ENCODE data around the gene POLR2H. TPM values are rescaled to one million over a fixed set of nuclear protein-coding genes. Genes with fewer than 3 reads are reported as not detected.

The POLR2H gene
- polyA plus RNA-seq, 2 donors: 79.6 to 103 TPM

GRCh38 chr3:184322731-184323487 lies 38.6 kb upstream of the POLR2H start:
- Histone ChIP-seq H3K27me3 (ENCODE audit: control insufficient read depth in 1 of 2, insufficient read depth in 2 of 2, low read length in 2 of 2) (no peaks in the 10 kb centered on the region), H3K4me1 (ENCODE audit: control insufficient read depth in 2 of 2, insufficient read depth in 2 of 2, low read length in 1 of 2) (peaks cover 0 to 13% of the 10 kb centered on the region in 2 donors), H3K4me3 (ENCODE audit: low read depth in 1 of 2, low read length in 2 of 2) (no peak overlapping the region), H3K27ac (ENCODE audit: low read depth in 2 of 2, low read length in 1 of 2) (peak overlapping the region in 1 of 2 donors; percentile 27), H3K9me3 (ENCODE audit: control insufficient read depth in 2 of 2, insufficient read depth in 1 of 2, low read depth in 1 of 2, low read length in 1 of 2) (no peaks in the 10 kb centered on the region), H3K36me3 (ENCODE audit: control insufficient read depth in 2 of 2, insufficient read depth in 2 of 2, low read length in 1 of 2) (peaks cover 39 to 73% of the 10 kb centered on the region in 2 donors)
- WGBS, 2 donors: 85 to 88% methylated on average over 20 of the region's 20 CpGs

DNA sequence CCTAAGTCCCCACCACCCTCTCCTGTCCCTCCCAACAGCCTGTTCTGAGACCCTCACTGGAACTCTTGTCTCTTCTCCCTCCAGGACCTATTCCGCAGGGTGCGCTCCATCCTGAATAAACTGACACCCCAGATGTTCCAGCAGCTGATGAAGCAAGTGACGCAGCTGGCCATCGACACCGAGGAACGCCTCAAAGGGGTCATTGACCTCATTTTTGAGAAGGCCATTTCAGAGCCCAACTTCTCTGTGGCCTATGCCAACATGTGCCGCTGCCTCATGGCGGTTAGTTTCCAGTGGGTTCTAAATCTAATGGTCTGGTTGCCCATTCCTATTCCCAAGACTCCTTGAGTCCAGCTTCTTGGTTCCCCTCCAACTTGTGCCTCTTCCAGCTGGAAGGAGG lies 37.8 kb upstream of the POLR2H start:
- Histone ChIP-seq H3K4me1 (ENCODE audit: control insufficient read depth in 2 of 2, insufficient read depth in 2 of 2, low read length in 1 of 2) (peaks cover 0 to 13% of the 10 kb centered on the region in 2 donors), H3K27ac (ENCODE audit: low read depth in 2 of 2, low read length in 1 of 2) (no peak overlapping the region)
- WGBS, 2 donors: 87 to 93% methylated on average over 8 of the region's 8 CpGs

DNA sequence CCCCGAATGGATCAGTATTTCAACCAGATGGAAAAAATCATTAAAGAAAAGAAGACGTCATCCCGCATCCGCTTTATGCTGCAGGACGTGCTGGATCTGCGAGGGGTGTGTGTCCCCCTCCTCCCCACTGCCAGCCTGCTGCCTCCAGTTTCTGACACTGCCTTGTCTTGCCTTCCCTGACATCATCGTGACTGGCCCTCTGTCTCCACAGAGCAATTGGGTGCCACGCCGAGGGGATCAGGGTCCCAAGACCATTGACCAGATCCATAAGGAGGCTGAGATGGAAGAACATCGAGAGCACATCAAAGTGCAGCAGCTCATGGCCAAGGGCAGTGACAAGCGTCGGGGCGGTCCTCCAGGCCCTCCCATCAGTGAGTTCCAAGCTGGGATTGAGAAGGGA lies 36.2 kb upstream of the POLR2H start:
- no peaks in the 10 kb centered on the region for H3K27me3 ChIP-seq (ENCODE audit: control insufficient read depth in 1 of 2, insufficient read depth in 2 of 2, low read length in 2 of 2)
- H3K36me3 ChIP-seq (ENCODE audit: control insufficient read depth in 2 of 2, insufficient read depth in 2 of 2, low read length in 1 of 2): peaks cover 46 to 79% of the 10 kb centered on the region in 2 donors
- H3K4me3 ChIP-seq (ENCODE audit: low read depth in 1 of 2, low read length in 2 of 2): no peak overlapping the region
- H3K9me3 ChIP-seq (ENCODE audit: control insufficient read depth in 2 of 2, insufficient read depth in 1 of 2, low read depth in 1 of 2, low read length in 1 of 2): no peaks in the 10 kb centered on the region
- H3K27ac ChIP-seq (ENCODE audit: low read depth in 2 of 2, low read length in 1 of 2): no peak overlapping the region
- WGBS, 2 donors: 88 to 89% methylated on average over 13 of the region's 13 CpGs
- H3K4me1 ChIP-seq (ENCODE audit: control insufficient read depth in 2 of 2, insufficient read depth in 2 of 2, low read length in 1 of 2): peaks cover 0 to 6% of the 10 kb centered on the region in 2 donors

More for the DNA sequence above, 37.8 kb upstream of the POLR2H start:
- no peak overlapping the region for H3K4me3 ChIP-seq (ENCODE audit: low read depth in 1 of 2, low read length in 2 of 2)
- no peaks in the 10 kb centered on the region for H3K9me3 ChIP-seq (ENCODE audit: control insufficient read depth in 2 of 2, insufficient read depth in 1 of 2, low read depth in 1 of 2, low read length in 1 of 2)
- peaks cover 45 to 80% of the 10 kb centered on the region in 2 donors for H3K36me3 ChIP-seq (ENCODE audit: control insufficient read depth in 2 of 2, insufficient read depth in 2 of 2, low read length in 1 of 2)
- H3K27me3 ChIP-seq (ENCODE audit: control insufficient read depth in 1 of 2, insufficient read depth in 2 of 2, low read length in 2 of 2): no peaks in the 10 kb centered on the region

DNA sequence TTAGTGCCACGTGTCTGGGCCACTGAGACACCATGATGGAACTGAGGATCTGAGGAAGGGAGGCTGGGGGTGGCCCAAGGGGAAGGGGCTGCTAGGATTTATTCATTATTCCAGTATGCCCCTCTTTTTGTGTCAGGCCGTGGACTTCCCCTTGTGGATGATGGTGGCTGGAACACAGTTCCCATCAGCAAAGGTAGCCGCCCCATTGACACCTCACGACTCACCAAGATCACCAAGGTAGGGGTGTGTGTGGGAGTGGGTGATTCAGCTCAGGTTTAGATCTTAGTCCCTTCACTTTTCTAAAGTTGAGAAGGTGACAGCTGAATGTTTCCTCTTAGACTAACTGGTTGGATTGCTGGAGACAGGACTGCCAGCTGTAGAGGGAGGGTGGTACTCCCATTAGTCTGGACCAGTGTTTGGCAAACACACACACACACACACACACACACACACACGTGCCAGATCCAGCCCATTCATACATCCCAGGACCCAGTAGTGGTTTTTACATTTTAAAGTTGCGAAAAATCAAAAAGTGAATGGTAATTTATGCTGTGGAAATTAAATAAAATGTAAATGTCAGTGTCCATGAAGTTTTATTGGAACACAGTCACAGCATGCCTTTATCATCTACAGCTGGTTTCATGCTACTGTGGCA lies 35.7 kb upstream of the POLR2H start:
- H3K27me3 ChIP-seq (ENCODE audit: control insufficient read depth in 1 of 2, insufficient read depth in 2 of 2, low read length in 2 of 2): no peaks in the 10 kb centered on the region
- H3K4me1 ChIP-seq (ENCODE audit: control insufficient read depth in 2 of 2, insufficient read depth in 2 of 2, low read length in 1 of 2): peaks cover 0 to under 1% of the 10 kb centered on the region in 2 donors
- no peaks in the 10 kb centered on the region for H3K9me3 ChIP-seq (ENCODE audit: control insufficient read depth in 2 of 2, insufficient read depth in 1 of 2, low read depth in 1 of 2, low read length in 1 of 2)
- no peak overlapping the region for H3K4me3 ChIP-seq (ENCODE audit: low read depth in 1 of 2, low read length in 2 of 2)
- WGBS, 2 donors: 67 to 70% methylated on average over 6 of the region's 6 CpGs
- peaks cover 46 to 74% of the 10 kb centered on the region in 2 donors for H3K36me3 ChIP-seq (ENCODE audit: control insufficient read depth in 2 of 2, insufficient read depth in 2 of 2, low read length in 1 of 2)
- H3K27ac ChIP-seq (ENCODE audit: low read depth in 2 of 2, low read length in 1 of 2): no peak overlapping the region

DNA sequence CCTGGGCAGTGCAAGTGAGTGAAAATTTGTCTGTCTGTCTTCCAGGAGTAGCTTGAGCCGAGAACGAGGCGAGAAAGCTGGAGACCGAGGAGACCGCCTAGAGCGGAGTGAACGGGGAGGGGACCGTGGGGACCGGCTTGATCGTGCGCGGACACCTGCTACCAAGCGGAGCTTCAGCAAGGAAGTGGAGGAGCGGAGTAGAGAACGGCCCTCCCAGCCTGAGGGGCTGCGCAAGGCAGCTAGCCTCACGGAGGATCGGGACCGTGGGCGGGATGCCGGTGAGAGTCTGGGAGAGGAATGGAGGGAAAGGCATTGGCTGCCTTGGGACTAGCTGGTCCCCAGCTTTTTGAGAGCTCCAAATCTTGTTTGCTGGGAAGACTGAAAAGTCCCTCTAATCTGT lies 34.3 kb upstream of the POLR2H start:
- Histone ChIP-seq H3K9me3 (ENCODE audit: control insufficient read depth in 2 of 2, insufficient read depth in 1 of 2, low read depth in 1 of 2, low read length in 1 of 2) (no peaks in the 10 kb centered on the region), H3K4me1 (ENCODE audit: control insufficient read depth in 2 of 2, insufficient read depth in 2 of 2, low read length in 1 of 2) (peaks cover 0 to 2% of the 10 kb centered on the region in 2 donors), H3K4me3 (ENCODE audit: low read depth in 1 of 2, low read length in 2 of 2) (no peak overlapping the region), H3K36me3 (ENCODE audit: control insufficient read depth in 2 of 2, insufficient read depth in 2 of 2, low read length in 1 of 2) (peaks cover 52 to 76% of the 10 kb centered on the region in 2 donors), H3K27ac (ENCODE audit: low read depth in 2 of 2, low read length in 1 of 2) (no peak overlapping the region), H3K27me3 (ENCODE audit: control insufficient read depth in 1 of 2, insufficient read depth in 2 of 2, low read length in 2 of 2) (no peaks in the 10 kb centered on the region)
- 94 to 95% methylated on average over 21 of the region's 21 CpGs for WGBS, 2 donors

DNA sequence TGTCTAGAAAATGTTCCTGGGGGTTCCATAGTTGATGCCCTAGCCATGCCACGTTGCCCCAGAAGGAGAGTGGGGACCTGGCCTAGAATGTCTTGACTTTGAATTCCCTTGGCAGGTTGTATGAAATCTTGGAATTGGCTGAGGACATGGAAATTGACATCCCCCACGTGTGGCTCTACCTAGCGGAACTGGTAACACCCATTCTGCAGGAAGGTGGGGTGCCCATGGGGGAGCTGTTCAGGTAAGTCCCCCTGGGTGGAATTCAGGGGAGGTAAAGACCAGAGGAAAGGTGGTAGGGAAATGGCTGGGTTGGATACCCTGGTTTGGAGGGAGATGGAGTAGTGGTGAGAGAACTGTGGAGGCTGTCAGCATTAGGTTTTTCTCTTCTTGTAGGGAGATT lies 33.0 kb upstream of the POLR2H start:
- H3K36me3 ChIP-seq (ENCODE audit: control insufficient read depth in 2 of 2, insufficient read depth in 2 of 2, low read length in 1 of 2): peaks cover 44 to 75% of the 10 kb centered on the region in 2 donors
- whole genome bisulfite sequencing, 2 donors: 57 to 61% methylated on average over 3 of the region's 3 CpGs
- no peak overlapping the region for H3K4me3 ChIP-seq (ENCODE audit: low read depth in 1 of 2, low read length in 2 of 2)
- no peaks in the 10 kb centered on the region for H3K9me3 ChIP-seq (ENCODE audit: control insufficient read depth in 2 of 2, insufficient read depth in 1 of 2, low read depth in 1 of 2, low read length in 1 of 2)
- no peaks in the 10 kb centered on the region for H3K27me3 ChIP-seq (ENCODE audit: control insufficient read depth in 1 of 2, insufficient read depth in 2 of 2, low read length in 2 of 2)
- peaks cover 0 to 2% of the 10 kb centered on the region in 2 donors for H3K4me1 ChIP-seq (ENCODE audit: control insufficient read depth in 2 of 2, insufficient read depth in 2 of 2, low read length in 1 of 2)
- H3K27ac ChIP-seq (ENCODE audit: low read depth in 2 of 2, low read length in 1 of 2): no peak overlapping the region

- H3K4me3 ChIP-seq (ENCODE audit: low read depth in 1 of 2, low read length in 2 of 2): no peak overlapping the region
- WGBS, 2 donors: 63 to 73% methylated on average over 10 of the region's 10 CpGs
- no peaks in the 10 kb centered on the region for H3K9me3 ChIP-seq (ENCODE audit: control insufficient read depth in 2 of 2, insufficient read depth in 1 of 2, low read depth in 1 of 2, low read length in 1 of 2)
- H3K36me3 ChIP-seq (ENCODE audit: control insufficient read depth in 2 of 2, insufficient read depth in 2 of 2, low read length in 1 of 2): peaks cover 29 to 50% of the 10 kb centered on the region in 2 donors
- no peaks in the 10 kb centered on the region for H3K27me3 ChIP-seq (ENCODE audit: control insufficient read depth in 1 of 2, insufficient read depth in 2 of 2, low read length in 2 of 2)
- peak overlapping the region; percentile 18 to 87 for H3K27ac ChIP-seq (ENCODE audit: low read depth in 2 of 2, low read length in 1 of 2)
- peaks cover 2 to 10% of the 10 kb centered on the region in 2 donors for H3K4me1 ChIP-seq (ENCODE audit: control insufficient read depth in 2 of 2, insufficient read depth in 2 of 2, low read length in 1 of 2)
Observed at GRCh38 chr3:184332370-184333090, 29.0 kb upstream of the POLR2H start.

DNA sequence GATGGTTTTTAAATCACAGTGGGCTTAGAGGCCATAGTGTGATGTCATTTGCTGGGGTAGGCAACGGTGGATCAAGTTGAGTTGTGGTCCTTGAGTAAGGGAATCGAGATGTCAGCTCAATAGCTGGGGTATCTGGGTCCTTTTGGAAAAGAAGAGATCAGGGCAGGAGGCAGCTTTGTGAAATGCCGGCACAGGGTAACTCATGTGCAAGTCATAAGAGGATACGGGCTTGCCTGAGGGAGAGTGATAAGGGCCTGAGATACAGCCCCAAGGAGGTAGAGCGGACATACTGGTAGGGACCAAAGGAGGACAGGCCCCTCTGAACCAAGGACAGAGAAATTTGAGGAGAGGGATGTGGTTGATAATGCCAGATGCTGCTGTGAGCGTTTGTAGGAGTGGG lies 28.3 kb upstream of the POLR2H start:
- H3K4me1 ChIP-seq (ENCODE audit: control insufficient read depth in 2 of 2, insufficient read depth in 2 of 2, low read length in 1 of 2): peaks cover 2 to 11% of the 10 kb centered on the region in 2 donors
- H3K27me3 ChIP-seq (ENCODE audit: control insufficient read depth in 1 of 2, insufficient read depth in 2 of 2, low read length in 2 of 2): no peaks in the 10 kb centered on the region
- peaks cover 24 to 45% of the 10 kb centered on the region in 2 donors for H3K36me3 ChIP-seq (ENCODE audit: control insufficient read depth in 2 of 2, insufficient read depth in 2 of 2, low read length in 1 of 2)
- 79 to 86% methylated on average over 6 of the region's 6 CpGs for WGBS, 2 donors
- no peak overlapping the region for H3K4me3 ChIP-seq (ENCODE audit: low read depth in 1 of 2, low read length in 2 of 2)
- H3K27ac ChIP-seq (ENCODE audit: low read depth in 2 of 2, low read length in 1 of 2): peak overlapping the region; percentile 18 to 87
- H3K9me3 ChIP-seq (ENCODE audit: control insufficient read depth in 2 of 2, insufficient read depth in 1 of 2, low read depth in 1 of 2, low read length in 1 of 2): no peaks in the 10 kb centered on the region

GRCh38 chr3:184333700-184334099 lies 27.8 kb upstream of the POLR2H start:
- Histone ChIP-seq H3K36me3 (ENCODE audit: control insufficient read depth in 2 of 2, insufficient read depth in 2 of 2, low read length in 1 of 2) (peaks cover 19 to 40% of the 10 kb centered on the region in 2 donors), H3K9me3 (ENCODE audit: control insufficient read depth in 2 of 2, insufficient read depth in 1 of 2, low read depth in 1 of 2, low read length in 1 of 2) (no peaks in the 10 kb centered on the region), H3K27ac (ENCODE audit: low read depth in 2 of 2, low read length in 1 of 2) (peak overlapping the region; percentile 18 to 71), H3K4me1 (ENCODE audit: control insufficient read depth in 2 of 2, insufficient read depth in 2 of 2, low read length in 1 of 2) (peaks cover 2 to 16% of the 10 kb centered on the region in 2 donors), H3K27me3 (ENCODE audit: control insufficient read depth in 1 of 2, insufficient read depth in 2 of 2, low read length in 2 of 2) (no peaks in the 10 kb centered on the region), H3K4me3 (ENCODE audit: low read depth in 1 of 2, low read length in 2 of 2) (no peak overlapping the region)
- WGBS, 2 donors: 69 to 70% methylated on average over 3 of the region's 3 CpGs
